ENCODE data around the gene ENAH. TPM values are rescaled to one million over a fixed set of nuclear protein-coding genes. Genes with fewer than 3 reads are reported as not detected.

The ENAH gene
- total RNA-seq, 1 experiment from 2014 or later = 100 TPM

DNA sequence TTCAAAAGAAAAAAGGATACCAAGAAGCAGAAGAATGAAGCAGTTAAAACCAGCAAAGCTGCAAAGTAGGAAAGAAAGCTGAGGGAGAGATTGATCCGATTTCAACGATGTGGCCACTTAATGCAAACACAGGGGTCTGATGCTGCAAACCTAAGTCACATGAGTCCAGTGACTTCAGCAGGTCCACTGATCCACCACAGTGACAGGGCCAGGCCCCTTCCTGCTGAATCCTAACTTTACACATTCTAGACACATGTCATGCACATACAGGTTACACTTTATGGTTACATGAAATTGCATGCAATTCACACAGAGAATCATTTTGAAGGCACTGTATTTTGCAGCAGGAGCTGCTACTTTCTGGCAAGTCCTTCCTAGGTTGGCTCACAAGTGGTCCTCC is 166.1 kb downstream of the ENAH start:
- H3K9me2 ChIP-seq (ENCODE audit: insufficient read depth) = no peaks in the 10 kb centered on the region
- no peaks in the 10 kb centered on the region for H3K4me1 ChIP-seq (ENCODE audit: control insufficient read depth in 1 of 2, insufficient read depth in 2 of 2, low read length in 2 of 2)
- no peaks in the 10 kb centered on the region for H3K36me3 ChIP-seq (ENCODE audit: control insufficient read depth in 1 of 2, insufficient read depth in 2 of 2, low read length in 2 of 2)
- no peaks in the 10 kb centered on the region for H4K20me1 ChIP-seq (ENCODE audit: insufficient read depth)
- intact Hi-C loops (cut with micrococcal nuclease) = no loop called here
- TF ChIP-seq ELF1 (IDR thresholded peaks at IDR 0.05; ENCODE audit: borderline replicate concordance, low read depth) = no peak
- no peak for TF ChIP-seq JUND (IDR thresholded peaks at IDR 0.05)
- TF ChIP-seq ZBTB33 (IDR thresholded peaks at IDR 0.05; ENCODE audit: extremely low read depth, insufficient replicate concordance, low read length) = no peak
- no peak for TF ChIP-seq ZNF274 (IDR thresholded peaks at IDR 0.05; ENCODE audit: low read depth, low read length)
- TF ChIP-seq EZH2 (IDR thresholded peaks at IDR 0.05) = no peak
- no peak for TF ChIP-seq RAD21 (IDR thresholded peaks at IDR 0.05; ENCODE audit: low read depth)
- no peak for TF ChIP-seq EGR1 (IDR thresholded peaks at IDR 0.05; ENCODE audit: low read depth)
- TF ChIP-seq POLR2A (IDR thresholded peaks at IDR 0.05; ENCODE audit: borderline replicate concordance, extremely low read depth, insufficient read depth, insufficient read length) = no peak
- no peak for TF ChIP-seq SRF (IDR thresholded peaks at IDR 0.05; ENCODE audit: low read depth)
- no peak for TF ChIP-seq YY1 (IDR thresholded peaks at IDR 0.05; ENCODE audit: extremely low read depth, insufficient replicate concordance, low read depth, low read length)
- POLR2A ChIA-PET = no interaction called here
- H3K4me2 ChIP-seq (ENCODE audit: low read length) = no peak overlapping the region
- no peak overlapping the region for H2AFZ ChIP-seq (ENCODE audit: low read depth, low read length, poor library complexity, severe bottlenecking)
- H3K27ac ChIP-seq (ENCODE audit: low read depth, low read length) = no peak overlapping the region
- H3K9me3 ChIP-seq (ENCODE audit: control insufficient read depth in 1 of 2, insufficient read depth in 1 of 2, low read depth in 1 of 2, low read length in 2 of 2) = no peaks in the 10 kb centered on the region
- BruUV-seq (replicated peaks) = no TSS peak
- H3K79me2 ChIP-seq (ENCODE audit: insufficient read depth, low read length) = no peaks in the 10 kb centered on the region
- CTCF ChIA-PET = no interaction called here
- H3K27me3 ChIP-seq (ENCODE audit: insufficient read depth, low read length) = no peaks in the 10 kb centered on the region
- no peak overlapping the region for H3K4me3 ChIP-seq (replicated peaks in 1 of 2; ENCODE audit: low read depth in 1 of 2, low read length in 2 of 2)
- no peak for DNase-seq (ENCODE audit: low read depth, low spot score)
- RAD21 ChIA-PET (ENCODE audit: low non-redundant PET in 1 of 2, low total read pairs in 2 of 2, uncharacterized antibody in 2 of 2, unreplicated experiment in 2 of 2) = no interaction called here
- no peak overlapping the region for H3K9ac ChIP-seq (ENCODE audit: low read length)
- ATAC-seq = no peak
